Peyer's patch (tissue), 4 donors: ENCODE measurements around the gene SLC38A2.

ENCODE experiments used
- POLR2A ChIP-seq, 2 donors: fragments of 450-650 bp; IDR thresholded peaks; one replicate each; pipeline ENCODE4 v1.5.1; 2017; ENCODE audit warnings: antibody characterized with exemption in 2 of 2, mild to moderate bottlenecking in 2 of 2, moderate library complexity in 2 of 2
- TF ChIP-seq, protein P1 (sequence below), 6 experiments: fragments of 450-650 bp in 4 of 6; fragments of 200-600 bp in 2 of 6; sonication (generic) in 1 of 6; IDR thresholded peaks; one replicate each; pipeline ENCODE4 v1.5.1; 2017 to 2019; ENCODE audit warnings: antibody characterized with exemption in 6 of 6, mild to moderate bottlenecking in 3 of 6, moderate library complexity in 1 of 6

DNA sequence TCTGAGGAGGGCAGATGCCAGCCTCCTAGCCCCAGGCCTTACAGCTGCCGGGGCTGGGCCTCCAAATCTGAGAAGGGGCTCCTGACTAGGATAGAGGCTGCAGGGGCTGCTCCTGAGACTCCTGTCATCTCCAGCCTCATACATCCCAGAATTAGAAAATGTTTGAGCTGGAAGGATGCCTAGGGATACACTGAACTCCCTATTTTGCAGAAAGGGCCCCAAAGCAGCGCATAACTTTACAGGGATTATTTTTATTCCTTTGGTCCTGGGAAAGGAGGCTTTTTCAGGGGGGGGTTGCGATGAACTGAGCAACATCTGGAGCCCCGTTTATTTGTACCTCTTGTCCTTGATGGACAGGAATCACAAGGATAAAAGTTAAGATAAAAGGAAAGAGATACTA is 35.9 kb upstream of the SLC38A2 start:
- TF ChIP-seq POLR2A (IDR thresholded peaks at IDR 0.05), result no peak
- TF ChIP-seq, protein P1, sequence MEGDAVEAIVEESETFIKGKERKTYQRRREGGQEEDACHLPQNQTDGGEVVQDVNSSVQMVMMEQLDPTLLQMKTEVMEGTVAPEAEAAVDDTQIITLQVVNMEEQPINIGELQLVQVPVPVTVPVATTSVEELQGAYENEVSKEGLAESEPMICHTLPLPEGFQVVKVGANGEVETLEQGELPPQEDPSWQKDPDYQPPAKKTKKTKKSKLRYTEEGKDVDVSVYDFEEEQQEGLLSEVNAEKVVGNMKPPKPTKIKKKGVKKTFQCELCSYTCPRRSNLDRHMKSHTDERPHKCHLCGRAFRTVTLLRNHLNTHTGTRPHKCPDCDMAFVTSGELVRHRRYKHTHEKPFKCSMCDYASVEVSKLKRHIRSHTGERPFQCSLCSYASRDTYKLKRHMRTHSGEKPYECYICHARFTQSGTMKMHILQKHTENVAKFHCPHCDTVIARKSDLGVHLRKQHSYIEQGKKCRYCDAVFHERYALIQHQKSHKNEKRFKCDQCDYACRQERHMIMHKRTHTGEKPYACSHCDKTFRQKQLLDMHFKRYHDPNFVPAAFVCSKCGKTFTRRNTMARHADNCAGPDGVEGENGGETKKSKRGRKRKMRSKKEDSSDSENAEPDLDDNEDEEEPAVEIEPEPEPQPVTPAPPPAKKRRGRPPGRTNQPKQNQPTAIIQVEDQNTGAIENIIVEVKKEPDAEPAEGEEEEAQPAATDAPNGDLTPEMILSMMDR (IDR thresholded peaks at IDR 0.05), result no peak
